HG02571 (cell line): Measurements from ENCODE around the gene CCM2.

Experiments used
- ATAC-seq: cut with Tn5 transposase; IDR thresholded peaks from one replicate; pipeline ENCODE4 v1.9.1; 2021; ENCODE audit warnings: mild to moderate bottlenecking, moderate library complexity; ENCODE audit not compliant: unreplicated experiment

The CCM2 gene

GRCh38 chr7:44967571-44968446, 32.2 kb upstream of the CCM2 start:
- no peak for ATAC-seq

DNA sequence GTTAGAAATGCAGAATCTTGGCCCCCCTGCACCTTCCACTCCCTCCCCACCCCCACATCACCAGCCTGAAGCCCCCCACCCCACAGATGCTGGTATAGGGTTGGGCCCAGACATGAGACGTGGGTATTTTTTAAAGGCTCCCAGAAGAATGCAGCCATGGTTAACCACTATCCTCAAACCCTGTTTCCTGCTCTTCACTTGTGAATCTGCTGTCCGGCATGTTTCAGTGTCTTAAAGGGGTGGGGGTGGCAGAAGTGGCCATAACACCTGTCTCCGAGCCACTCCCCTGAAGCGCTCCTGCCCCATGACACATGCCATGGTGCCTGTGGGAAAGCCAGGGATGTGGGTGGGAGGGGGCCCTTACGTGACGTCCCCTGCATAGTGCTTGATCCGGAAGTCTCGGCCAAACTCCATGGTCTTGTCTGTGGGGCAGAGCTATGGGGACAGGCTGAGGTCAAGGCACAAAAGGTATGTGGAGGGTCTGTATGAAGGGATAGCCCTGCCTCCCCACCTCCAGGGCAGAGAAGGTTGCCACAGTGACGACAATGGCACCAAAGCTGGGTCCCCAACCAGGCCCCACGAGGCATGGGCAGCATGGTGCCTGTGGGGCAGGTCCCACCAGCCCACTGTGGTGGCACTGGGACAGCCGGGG, 30.8 kb upstream of the CCM2 start:
- no peak for ATAC-seq

DNA sequence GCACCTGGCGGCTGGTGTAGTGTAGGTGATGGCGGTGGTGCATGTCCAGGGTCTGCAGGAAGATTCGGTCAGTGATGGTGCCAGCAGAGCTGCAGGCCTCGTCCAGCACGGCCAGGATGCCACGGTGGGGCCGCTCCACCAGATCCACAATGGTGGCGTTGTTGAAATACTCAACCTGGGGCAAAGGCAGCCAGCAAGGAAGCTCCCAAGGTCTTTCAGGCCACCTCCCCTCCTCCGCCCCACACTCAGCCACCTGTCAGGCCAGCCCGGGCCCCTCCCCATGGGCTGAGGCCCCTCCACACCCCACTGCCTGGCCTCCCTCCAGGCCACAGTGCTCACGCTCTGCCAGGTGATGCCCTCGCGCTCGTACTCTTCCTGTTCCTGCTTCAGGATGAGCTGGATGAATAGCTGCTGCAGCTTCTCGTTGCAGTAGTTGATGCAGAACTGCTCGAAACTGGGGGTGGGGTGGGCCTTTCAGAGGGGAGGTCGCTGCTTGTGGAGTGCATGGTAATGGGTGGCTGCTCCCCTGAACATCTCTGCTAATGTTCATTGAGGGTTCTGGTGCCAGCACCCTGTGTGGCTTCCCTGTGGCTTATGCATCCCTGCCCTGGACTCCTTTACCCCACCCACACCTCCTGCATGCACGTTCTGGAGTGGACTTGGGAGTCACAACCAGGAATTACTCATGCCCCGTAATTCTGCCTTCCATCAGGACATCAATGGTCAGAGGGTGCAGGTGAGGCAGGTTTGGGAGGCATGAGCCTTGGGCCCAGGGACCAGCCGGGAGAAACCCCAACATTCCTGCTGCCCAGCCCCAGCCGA, 30.1 kb upstream of the CCM2 start:
- no peak for ATAC-seq

GRCh38 chr7:44970523-44971051, 29.4 kb upstream of the CCM2 start:
- no peak for ATAC-seq

DNA sequence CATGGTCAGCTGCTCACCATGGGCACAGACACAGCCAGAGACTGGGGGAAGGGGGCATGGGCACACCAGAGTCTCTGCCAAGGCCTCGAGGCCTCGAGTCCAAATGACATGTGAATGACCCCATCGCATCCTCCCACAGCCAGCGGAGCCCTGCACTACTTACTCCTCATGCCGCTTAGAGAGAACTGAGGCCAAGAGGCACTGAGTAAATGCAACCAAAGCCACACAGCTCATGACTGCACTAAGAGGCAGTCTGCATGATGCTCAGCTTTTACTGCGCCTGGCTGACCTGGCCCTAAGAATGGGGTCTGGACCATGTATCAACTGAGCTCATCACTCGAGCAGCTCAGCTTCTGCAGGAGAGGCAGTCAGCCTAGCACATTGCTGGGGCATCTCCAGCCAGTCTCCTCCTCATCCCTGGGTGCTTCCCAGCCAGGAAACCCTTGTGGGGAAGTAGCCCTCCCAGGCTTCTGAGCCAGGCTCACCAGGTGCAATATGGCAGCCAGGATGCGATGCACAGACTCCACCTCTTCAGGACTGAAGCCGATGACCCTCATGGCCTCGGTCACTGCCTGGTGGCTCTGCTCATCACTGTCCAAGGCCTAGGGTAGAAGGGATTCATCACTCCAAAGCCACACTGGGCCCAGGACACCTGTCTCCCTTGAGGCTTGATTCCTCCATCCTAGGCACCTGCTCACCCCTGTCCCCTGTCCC, 28.7 kb upstream of the CCM2 start:
- ATAC-seq: no peak

DNA sequence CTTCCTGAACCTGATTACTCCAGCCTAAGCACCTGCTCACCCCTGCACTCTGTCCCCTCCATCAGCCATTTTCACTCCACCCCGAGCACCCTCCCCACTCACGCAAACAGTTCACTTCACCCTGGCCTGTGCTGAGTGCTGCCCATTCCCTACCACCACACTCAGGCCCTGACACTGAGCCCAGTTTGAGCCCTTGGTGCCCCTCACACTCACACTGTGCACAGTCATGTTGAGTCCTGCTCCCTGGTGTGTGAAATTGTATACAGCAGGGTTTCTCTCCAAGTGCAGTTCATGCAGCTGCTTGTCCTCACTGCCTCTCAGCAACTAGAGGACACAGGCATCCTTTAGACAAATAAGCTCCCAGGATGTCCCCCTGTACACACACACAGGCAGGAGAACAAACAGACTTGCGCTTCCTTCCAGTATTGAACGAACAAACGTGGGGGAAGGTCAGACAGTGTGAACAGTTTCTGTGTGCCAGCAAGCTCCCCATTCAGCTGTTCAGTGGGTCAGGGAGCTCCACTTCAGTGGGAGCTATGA, 28.0 kb upstream of the CCM2 start:
- ATAC-seq: no peak

DNA sequence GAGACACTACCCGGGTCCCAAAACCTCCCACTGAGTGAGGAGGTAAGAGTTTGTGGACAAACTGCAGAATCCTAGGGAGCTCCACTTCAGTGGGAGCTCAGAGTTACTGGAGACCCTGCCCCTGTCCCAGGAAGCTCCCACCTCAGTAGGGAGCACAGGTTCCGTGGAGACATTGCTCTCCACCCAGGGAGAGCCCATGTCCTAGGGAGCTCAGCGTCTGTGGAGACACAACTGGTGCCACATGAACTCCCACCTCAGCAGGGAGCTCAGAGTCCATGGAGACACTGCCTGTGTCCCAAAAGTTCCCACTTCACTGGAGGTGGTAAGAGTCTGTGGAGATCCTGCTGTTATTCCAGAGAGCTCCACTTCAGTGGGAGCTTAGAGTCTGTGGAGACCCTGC, 27.4 kb upstream of the CCM2 start:
- no peak for ATAC-seq

DNA sequence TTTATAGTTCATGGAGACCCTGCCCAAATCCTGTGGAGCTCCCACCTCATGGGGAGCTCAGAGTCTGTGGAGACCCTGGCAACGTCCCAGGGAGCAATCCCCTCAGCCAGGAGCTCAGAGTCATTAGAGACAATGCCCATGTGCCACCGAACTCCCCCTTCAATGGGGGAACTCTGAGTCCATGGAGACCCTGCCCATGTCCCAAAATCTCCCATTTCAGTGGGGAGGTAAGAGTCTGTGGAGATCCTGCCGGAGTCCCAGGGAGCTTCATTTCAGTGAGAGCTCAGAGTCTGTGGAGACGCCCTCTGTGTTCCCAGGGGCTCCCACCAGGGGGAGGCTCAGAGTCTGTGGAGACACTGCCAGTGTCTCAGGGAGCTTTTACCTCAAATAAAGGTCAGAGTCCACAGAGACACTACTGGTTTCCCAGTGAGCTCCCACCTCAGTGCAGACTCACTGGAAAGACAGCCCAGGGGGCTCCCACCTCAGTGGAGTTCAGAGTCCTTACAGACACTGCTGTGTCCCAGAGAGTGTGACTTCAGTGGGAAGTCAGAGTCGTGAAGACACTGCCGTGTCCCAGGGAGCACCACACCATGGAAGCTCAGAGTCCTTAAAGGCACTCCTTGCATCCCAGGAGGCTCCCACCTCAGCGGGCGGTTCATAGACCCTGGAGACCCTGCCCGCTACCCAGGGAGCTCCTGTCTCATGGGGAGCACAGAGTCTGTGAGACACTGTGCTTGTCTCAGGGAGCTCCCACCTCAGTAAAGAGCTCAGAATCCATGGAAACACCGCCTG, 26.2 kb upstream of the CCM2 start:
- no peak for ATAC-seq

- ATAC-seq: no peak
These were observed 25.5 kb upstream of the CCM2 start for GRCh38 chr7:44974549-44974948.

- no peak for ATAC-seq
These were observed 24.5 kb upstream of the CCM2 start for GRCh38 chr7:44975331-44976039.

GRCh38 chr7:44976040-44976745, 23.8 kb upstream of the CCM2 start:
- no peak for ATAC-seq

DNA sequence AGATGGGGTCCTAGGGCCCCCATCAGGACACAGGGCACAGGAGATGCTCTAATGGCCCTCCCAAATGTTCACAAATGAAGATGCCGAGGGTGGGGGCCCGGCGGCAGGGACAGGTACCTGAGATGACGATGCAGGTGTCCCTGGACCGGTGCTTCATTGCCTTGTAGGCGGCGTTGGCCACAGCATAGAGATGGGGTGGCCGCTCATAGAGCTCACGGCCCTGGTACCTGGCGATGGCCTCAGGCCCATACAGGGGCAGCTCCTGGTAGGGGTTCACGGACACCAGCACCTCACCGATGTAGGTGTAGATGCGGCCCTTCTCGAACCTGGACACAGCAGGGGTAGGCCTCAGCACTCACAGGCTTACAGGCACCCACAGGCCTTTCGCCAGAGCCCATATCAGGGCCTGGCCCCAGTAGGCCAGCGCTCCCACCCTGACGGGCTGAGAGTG, 23.2 kb upstream of the CCM2 start:
- ATAC-seq: no peak

DNA sequence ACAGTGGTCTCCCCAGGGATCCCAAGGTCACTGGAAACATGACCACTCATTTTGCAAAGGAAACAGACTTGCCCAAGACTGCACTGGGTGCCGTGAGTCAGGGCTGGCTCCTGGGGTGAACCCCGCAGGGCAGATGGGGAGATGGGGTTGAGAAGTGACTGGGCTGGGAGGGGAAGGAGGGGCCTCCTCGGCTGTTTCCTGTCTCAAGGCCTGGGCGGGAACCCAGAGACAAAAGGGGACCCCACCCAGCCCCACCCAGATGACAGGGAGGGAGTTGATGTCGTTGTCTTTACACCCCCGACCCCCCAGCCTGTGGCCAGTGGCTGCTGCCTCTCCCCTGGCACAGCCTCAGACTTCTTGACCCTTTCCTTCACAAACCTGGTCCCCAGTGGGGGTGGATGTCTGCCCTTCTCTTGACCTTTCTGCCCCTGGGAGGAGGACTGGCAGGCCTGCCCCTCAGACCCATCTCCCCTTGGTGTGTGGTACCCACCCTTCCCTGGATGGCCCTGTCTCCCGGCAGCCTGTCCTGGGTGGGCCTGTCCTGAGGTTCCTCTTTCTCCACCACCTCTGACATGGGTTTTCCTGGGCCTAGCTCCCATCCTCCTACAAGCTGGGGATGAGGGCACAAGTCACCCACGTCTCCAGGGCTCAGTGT, 22.6 kb upstream of the CCM2 start:
- no peak for ATAC-seq

DNA sequence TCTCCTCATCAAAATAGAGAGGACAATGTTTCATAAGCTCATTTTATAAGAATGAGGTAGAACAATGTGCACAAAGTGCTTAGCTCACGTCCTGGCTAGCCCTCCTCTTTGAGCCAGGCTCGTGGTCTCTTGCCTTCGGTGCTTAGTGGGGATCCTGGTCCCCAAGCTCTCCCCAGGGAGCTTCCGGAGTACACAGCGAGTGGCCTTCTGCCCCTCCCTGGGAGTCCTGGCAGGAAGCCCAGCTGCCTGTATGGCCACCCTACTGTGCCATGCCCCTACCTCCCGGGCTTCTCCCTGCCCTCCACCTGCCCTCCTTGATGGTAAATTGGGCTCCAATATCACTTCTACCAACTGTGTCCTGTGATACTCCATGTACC, 22.1 kb upstream of the CCM2 start:
- ATAC-seq: no peak

- peak; percentile 50 for ATAC-seq
These were observed 21.3 kb upstream of the CCM2 start, which contains the start of gene MYO1G for GRCh38 chr7:44978511-44979366. Gene MYO1G, minus strand, starts transcription at chr7:44979015. Its CDS starts 54 bp downstream, at chr7:44978961.

- ATAC-seq: no peak
These were observed 20.3 kb upstream of the CCM2 start for GRCh38 chr7:44979481-44980392.
